HG03432 (cell line): Measurements from ENCODE around the gene BBS9.
A peak's percentile ranks its signal among the peaks of the same experiment; 100 is the strongest.
"Not testable (repeated sequence)": the region's sequence is repeated elsewhere in the genome, so short reads cannot be mapped to it uniquely, and the experiment has no call there.

ENCODE experiments used
- ATAC-seq: cut with Tn5 transposase; IDR thresholded peaks from one replicate; pipeline ENCODE4 v1.9.1; 2021; ENCODE audit warnings: mild to moderate bottlenecking, moderate library complexity; ENCODE audit not compliant: unreplicated experiment

BBS9 gene

DNA sequence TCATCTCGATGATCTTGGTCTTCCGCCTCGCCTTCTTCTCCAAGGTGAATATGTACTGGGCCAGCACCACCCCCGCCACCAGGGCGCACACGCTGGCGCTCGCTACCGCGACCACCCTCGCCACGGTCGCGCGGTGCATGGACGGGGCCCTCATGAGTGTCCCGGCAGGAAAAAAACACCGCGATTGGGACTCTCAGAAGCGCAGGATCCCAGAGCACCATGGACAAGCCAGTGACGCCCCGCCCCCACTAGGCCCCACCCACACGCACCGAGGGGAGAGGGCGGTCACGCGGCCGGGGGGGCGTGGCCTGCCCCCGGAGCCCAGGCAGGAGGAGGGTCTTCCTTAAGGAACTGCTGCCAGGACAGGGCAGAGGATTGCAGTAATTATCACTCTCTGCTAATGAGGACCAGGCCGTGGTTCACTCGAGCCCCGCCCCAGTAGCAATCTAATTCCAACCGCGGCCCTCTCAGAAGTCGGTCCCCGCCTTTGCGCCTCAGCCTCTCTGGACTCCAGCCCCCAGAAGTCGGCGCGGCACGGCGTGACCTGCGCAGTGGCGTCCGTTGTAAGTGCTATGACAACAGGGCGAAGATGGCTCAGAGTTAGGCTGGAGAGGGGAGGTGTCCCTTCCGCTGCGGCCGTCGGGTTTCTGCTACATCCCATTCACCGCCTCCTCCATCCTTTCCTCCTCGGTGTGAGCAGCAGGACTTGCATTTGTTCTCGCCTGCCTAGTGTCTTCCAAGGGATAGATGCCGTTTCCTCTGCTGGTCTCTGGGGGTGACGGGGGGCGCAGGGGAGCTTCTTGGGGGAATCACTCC, at the start of gene BBS9:
Gene BBS9, plus strand, starts transcription at position 575 of the 816 bp plus-strand sequence. CDS start 16,689 bp downstream, outside the sequence.
- peak; percentile 100 for ATAC-seq

DNA sequence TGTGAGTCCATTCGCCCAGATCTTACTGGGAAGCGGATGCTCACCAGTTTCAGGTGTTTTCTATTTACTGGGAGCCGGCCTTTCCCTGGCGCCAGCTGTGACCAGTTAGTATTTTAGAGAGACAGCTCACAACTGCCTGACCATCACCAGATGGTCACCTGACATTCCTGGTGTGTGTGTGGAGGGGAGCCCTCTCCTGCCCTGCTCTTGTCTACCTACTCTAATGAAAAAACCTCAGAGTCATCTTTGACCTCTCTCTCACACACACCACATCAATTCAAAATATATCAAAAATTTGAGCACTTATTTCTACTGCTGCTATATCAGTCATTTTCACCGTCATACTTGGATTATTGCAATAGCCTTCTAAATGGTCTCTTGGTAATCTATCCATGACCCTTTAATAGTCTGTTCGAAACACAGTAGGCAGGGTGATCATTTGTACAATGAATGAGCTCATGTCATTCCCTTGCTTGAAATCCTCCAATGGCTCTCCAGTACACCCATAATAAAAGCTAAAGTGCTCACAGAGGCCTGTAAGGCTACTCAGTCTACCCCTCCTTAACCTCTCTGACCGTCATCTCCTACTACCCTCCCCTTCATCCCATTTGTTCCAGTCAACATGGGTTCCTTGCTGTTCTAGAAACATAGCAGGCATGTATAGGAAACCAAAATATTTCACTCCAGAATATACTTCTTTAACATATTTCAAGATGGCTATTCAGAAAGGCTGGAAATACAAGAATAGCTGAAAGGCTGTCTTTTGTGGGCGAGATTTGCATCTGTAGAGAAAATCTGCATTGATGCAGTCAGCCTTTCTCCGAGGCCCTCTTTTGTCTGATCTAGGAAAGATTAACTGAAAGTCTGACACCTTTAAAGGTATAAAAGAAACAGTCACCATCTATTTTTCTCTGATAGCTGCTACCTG, 49.3 kb upstream of the BBS9 start:
- no peak for ATAC-seq

GRCh38 chr7:33087356-33087755, 42.0 kb upstream of the BBS9 start:
- ATAC-seq, result no peak

DNA sequence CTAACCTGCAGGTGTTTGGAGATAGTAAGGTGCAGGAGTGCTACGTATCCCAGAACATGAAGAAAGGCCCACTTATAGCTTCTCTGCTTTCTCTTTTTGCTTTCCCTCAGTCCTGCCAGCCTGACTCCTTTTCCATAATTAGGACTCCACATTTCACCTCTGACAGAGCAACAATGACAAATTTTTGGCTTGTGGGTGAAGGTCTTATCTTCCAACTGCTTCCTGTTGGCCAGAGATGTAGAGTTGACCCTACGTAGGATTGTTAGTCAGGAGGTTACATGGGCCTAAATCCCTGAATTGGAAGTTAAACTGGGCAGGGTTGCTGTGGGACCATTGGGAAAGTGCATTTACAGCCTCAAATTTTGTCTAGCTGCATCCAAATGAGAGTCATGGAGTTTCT, 41.5 kb upstream of the BBS9 start:
- no peak for ATAC-seq

DNA sequence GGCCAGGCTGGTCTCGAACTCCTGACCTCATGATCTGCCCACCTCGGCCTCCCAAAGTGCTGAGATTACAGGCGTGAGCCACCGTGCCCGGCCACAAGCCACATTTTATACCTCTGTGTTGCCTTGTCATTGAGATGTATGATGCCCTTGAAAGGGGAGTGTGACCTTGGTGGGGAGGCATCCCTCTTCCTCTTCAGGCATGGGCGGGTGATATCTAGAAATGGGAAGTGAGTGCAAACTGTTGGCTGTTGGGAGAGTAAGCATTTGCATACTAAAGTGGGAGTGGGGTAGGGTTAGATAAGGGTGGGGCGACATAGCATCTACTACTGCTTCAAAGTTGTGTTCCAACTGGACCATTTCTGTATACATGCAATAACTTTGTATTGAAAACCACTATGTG, 40.2 kb upstream of the BBS9 start:
- no peak for ATAC-seq

DNA sequence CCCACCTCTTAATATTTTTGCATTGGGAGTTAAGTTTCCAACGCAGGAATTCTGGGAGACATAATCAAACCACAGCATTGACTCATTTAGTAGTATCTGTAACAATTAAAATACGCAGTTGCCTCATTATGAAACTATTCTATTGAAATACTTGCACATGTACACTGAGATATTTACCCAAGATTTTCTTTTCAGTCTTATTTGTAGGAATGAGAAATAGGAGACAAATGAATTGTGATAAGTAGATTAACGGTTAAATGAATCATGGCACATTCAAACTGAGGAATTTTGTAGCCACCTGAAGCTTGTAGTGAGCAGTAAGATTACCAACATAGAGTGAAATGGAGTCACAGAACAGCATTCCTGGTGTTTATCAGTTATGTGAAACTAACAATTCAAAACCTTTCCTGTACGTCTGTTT, 38.2 kb upstream of the BBS9 start:
- ATAC-seq, result no peak

DNA sequence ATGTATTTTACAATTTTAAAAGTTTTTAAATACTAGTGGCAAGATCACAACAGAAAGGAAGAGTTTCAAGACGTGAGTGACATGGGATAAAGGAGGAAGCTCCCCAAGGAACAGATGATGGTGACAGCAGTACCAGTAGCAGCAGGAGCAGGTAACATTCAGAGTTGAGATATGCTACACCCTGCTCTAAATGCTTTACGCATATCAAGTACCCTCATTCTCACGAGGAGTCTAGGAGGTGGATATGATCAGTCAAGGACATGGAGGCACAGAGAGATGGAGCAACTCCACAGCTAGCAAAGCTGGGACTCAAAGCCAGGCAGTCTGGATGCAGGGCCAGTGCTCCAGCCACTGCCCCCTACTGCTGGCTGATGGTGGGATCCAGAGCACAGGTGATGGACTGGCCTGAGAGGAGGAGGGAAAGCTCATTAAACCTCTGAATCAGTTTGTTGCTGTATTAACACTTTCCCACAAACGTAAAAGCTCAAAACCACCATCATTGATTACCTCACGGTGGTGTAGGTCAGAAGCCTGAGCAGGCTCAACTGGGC, 37.6 kb upstream of the BBS9 start:
- no peak for ATAC-seq

GRCh38 chr7:33093266-33093665, 36.1 kb upstream of the BBS9 start:
- ATAC-seq, result no peak

GRCh38 chr7:33094745-33095275, 34.6 kb upstream of the BBS9 start:
- not testable (repeated sequence) for ATAC-seq

DNA sequence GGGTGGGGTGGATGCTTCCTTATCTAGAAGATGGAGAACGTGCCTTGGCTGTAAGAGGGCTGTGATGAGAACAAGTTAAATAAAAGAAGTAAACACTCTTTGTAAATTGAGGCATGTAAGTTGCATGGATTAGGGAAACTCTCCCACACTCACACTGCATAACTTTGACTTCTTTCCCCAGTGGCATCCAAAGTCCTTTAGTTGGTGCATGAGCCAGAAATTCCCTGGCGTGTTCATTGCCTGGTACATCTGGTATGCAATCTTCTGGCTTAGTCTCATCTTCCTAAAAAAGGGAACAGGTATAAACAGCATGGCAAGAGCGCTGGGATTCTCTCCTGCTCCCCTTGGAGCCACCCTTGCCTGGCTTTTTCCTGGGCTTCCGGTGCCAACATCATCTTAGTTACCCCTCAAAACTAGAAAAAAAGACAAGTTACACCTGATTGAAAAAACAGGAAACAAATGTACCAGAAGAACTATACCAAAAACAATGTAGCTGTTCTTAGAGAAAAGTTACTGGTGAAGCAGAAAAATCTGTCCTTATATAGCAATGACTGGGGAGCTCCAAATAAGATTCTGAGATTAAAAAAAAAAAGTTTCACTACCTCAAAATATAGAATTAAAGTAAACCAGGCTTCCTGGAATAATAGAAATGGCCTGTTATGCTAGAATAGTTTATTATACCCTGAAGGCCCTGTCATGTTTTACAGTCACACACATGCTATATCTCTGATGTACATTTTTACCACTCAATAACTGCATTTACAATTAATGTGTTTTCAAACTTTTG, 30.0 kb upstream of the BBS9 start:
- no peak for ATAC-seq

DNA sequence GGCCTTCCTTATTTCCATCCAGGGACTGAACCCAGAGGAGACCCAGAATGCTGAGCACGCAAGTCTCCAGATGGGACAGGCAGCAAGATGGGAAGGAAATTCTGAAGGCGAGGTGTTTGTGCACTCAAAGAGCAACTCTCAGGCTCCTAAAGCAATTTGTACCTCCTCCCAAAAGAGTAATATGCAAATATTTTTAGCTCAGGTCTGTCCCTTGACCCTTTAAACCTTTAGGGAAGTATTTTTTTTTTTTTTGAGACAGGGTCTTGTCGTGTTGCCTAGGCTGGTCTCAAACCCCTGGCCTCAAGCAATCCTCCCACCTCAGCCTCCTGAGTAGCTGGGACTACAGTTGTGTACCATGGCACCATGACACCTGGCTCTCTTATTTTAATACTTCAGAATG, 28.6 kb upstream of the BBS9 start:
- ATAC-seq, result no peak

DNA sequence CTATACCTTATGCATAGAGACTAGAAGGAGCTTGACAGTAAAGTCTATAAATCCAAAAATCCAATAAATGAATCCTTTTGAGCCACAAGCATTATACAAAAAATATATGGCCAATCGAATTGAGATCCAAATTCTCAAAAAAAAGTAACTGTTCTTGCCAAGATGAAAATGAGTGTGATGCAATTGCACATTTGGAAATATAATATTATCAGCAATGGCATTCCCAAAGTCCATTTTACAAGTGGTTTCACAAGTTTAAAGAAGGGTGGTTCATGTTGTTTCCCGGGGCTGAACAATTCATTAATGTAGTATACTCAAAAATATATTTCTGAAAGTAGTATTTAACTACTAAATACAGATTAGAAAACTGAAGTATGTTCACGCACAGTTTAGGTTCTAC, 27.5 kb upstream of the BBS9 start:
- ATAC-seq, result no peak

- ATAC-seq, result peak; percentile 39
Measured at GRCh38 chr7:33107136-33108066, 22.0 kb upstream of the BBS9 start.

GRCh38 chr7:33108554-33109004, 20.8 kb upstream of the BBS9 start:
- peak; percentile 7 for ATAC-seq

DNA sequence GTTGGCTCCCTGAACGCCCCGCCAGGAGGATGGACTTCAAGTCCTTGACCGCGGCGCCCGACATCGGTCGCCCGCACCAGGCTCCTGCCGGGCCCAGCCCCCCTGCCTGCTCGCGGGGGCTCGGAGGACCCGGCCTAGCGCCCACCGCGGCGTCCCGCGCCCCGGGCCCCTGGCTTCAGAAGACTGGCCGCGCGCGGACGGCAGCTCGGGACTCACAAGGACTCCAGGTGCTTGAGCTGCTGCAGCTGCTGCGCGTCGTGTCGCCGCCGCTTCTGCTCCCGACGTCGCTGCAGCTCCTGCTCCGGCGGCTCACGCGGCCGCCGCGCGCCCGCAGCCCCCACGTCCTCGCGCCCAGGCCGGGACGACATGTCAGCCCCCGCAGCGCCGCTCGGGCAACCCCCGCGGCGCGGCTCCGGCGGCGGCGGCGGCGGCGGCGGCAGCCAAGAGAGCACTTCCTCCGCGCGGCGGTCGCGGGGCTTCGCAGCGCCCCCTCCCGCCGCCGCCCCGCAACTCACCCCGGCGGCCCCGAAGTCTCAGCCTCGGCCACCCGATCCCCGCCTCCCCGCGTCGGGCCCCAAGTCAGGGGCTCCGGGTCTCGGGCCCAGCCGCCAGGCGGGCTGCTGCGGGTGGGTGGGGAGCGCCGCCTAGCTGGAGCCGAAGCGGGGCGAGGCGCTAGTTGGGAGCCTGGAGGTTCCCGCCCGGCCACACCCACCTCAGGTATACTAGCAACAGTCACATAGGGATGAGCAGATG, 20.2 kb upstream of the BBS9 start, which contains the start of gene RP9:
Gene RP9, minus strand, starts transcription at position 400 of the 753 bp plus-strand sequence. Its CDS starts 32 bp downstream, at position 368.
- peak; percentile 92 for ATAC-seq

DNA sequence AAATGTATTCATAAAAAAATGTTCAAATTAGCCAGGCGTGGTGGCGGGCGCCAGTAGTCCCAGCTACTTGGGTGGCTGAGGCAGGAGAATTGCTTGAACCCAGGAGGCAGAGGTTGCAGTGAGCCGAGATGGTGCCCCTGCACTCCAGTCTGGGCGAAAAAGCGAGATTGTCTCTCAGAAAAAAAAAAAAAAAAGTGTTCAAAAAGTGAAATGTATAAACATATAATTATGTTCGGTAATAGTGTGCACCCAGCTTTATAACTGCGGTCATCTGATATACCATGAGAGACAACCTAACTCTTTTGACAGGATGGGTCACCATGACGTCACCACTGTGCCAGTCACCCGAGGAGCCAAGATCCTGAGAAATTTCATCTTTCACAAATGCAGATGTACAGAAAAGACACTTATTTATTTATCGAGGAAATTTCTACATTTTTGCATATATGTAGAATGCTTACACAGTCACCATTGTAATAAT, 19.6 kb upstream of the BBS9 start:
- ATAC-seq, result no peak

GRCh38 chr7:33111614-33112013, 17.8 kb upstream of the BBS9 start:
- ATAC-seq, result no peak

DNA sequence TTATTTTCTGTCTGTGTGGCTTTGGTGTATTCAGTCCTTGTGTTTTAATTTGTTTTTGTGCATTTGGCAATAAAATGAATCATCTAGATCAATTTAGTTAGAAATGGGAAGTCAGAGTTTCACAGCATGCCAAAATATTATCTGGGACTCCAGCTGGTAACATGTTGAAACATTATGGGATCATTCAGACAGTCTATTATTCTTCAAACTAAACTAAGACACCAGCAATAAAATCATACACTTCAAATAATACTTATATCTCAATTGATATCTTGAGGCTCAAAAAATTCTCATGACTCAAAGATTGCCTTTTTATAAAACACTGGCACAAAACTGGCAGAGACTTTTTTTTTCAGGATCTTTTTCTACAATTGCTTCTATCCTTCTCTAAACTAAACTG, 14.4 kb upstream of the BBS9 start:
- no peak for ATAC-seq
